HS-27A (cell line): ENCODE measurements around the gene SYNGR1.

Experiments used
- DNase-seq: peaks from one replicate; pipeline ENCODE4 v3.0.0-alpha.2; 2012; ENCODE audit warnings: low read depth, missing footprints

The SYNGR1 gene

GRCh38 chr22:39349967-39350726, at the start of gene SYNGR1:
TSS of gene SYNGR1 (plus strand) at chr22:39349991. CDS start at chr22:39350011, 20 bp downstream.
- no peak for DNase-seq

- no peak for DNase-seq
Measured at GRCh38 chr22:39300186-39300830, 49.5 kb upstream of the SYNGR1 start.

- DNase-seq, result no peak
Measured at GRCh38 chr22:39301108-39301507, 48.7 kb upstream of the SYNGR1 start.

GRCh38 chr22:39301926-39302325, 47.9 kb upstream of the SYNGR1 start:
- DNase-seq, result no peak

GRCh38 chr22:39302431-39302960, 47.3 kb upstream of the SYNGR1 start:
- no peak for DNase-seq

GRCh38 chr22:39303358-39303757, 46.4 kb upstream of the SYNGR1 start:
- DNase-seq, result no peak

- no peak for DNase-seq
Measured at GRCh38 chr22:39303892-39304671, 45.7 kb upstream of the SYNGR1 start.

- DNase-seq, result no peak
Measured at GRCh38 chr22:39306456-39307361, 43.1 kb upstream of the SYNGR1 start.

- DNase-seq, result peak; percentile 88
Measured at GRCh38 chr22:39308614-39309363, 41.0 kb upstream of the SYNGR1 start.

GRCh38 chr22:39309364-39309861, 40.4 kb upstream of the SYNGR1 start:
- no peak for DNase-seq

GRCh38 chr22:39309881-39310714, 39.7 kb upstream of the SYNGR1 start:
- DNase-seq, result no peak

GRCh38 chr22:39311592-39312400, 38.0 kb upstream of the SYNGR1 start:
- DNase-seq, result no peak

- DNase-seq, result no peak
Measured at GRCh38 chr22:39312410-39312809, 37.4 kb upstream of the SYNGR1 start.

GRCh38 chr22:39313258-39314001, 36.4 kb upstream of the SYNGR1 start:
- no peak for DNase-seq

- no peak for DNase-seq
Measured at GRCh38 chr22:39314251-39314971, 35.4 kb upstream of the SYNGR1 start.

GRCh38 chr22:39315389-39315788, 34.4 kb upstream of the SYNGR1 start:
- DNase-seq, result no peak

GRCh38 chr22:39316440-39317083, 33.2 kb upstream of the SYNGR1 start:
- no peak for DNase-seq
